HCT116 (cell line): ENCODE data around the gene DPH3. TPM values are rescaled to one million over a fixed set of nuclear protein-coding genes. Genes with fewer than 3 reads are reported as not detected.

Experiments
- ATAC-seq: fragments of 200-7000 bp; cut with Tn5 transposase; 2 replicates; pipeline ENCODE4 v1.9.1; 2020; ENCODE audit warnings: mild to moderate bottlenecking, moderate library complexity
- BruUV-seq: library from RNA; stranded (reverse); fragments of 400-500 nt; replicated peaks from 2 replicates; lab custom pipeline; 2021; lab: Mats Ljungman, UMichigan
- CTCF ChIA-PET: fragments of 300-600 bp; sonication (Branson Sonifier 250); formaldehyde crosslinking; loops from one replicate; lab custom pipeline; 2021; ENCODE audit warnings: antibody characterized with exemption; lab: Charles Lee
- POLR2A ChIA-PET: fragments of 300-600, 350-600 bp; sonication (Branson Sonifier 250); formaldehyde crosslinking; loops from one replicate; lab custom pipeline; 2021; ENCODE audit warnings: antibody characterized with exemption; lab: Charles Lee
- RAD21 ChIA-PET, 2 experiments: fragments of 300-600 bp; sonication (Branson Sonifier 250); formaldehyde crosslinking; loops; one replicate each; lab custom pipeline; 2023; ENCODE audit warnings: low total read pairs in 2 of 2; ENCODE audit not compliant: uncharacterized antibody in 2 of 2, unreplicated experiment in 2 of 2, low non-redundant PET in 1 of 2; lab: Charles Lee
- DNase-seq: peaks from one replicate; pipeline ENCODE4 v3.0.0-alpha.2; 2010; ENCODE audit warnings: low read depth, low spot score
- H2AFZ ChIP-seq: fragments of 200-600 bp; shearing (Covaris generic), sonication (generic); 2 replicates; pipeline ENCODE4 v1.6.1; 2017; ENCODE audit warnings: low read depth, mixed run types, mixed read lengths, antibody characterized with exemption, low read length; ENCODE audit not compliant: poor library complexity, severe bottlenecking
- H3K27ac ChIP-seq: 2 replicates; pipeline ENCODE4 v1.5.1; 2012; ENCODE audit warnings: low read depth, low read length
- H3K27me3 ChIP-seq: fragments of 200-600 bp; sonication (generic); 2 replicates; pipeline ENCODE4 v1.6.1; 2016; ENCODE audit warnings: mixed run types, low read length, mixed read lengths; ENCODE audit not compliant: insufficient read depth
- H3K36me3 ChIP-seq, 2 experiments: fragments of 200-500 bp in 1 of 2; fragments of 200-600 bp in 1 of 2; sonication (Bioruptor generic) in 1 of 2; sonication (generic) in 1 of 2; 2 replicates each; pipeline versions ENCODE4 v1.5.1 to v1.6.1; 2014 to 2016; ENCODE audit warnings: low read length in 2 of 2, inconsistent platforms in 1 of 2, mixed read lengths in 1 of 2, mixed run types in 1 of 2; ENCODE audit not compliant: insufficient read depth in 2 of 2, control insufficient read depth in 1 of 2
- H3K4me1 ChIP-seq, 2 experiments: fragments of 200-600 bp in 1 of 2; sonication (generic) in 1 of 2; 2 replicates each; pipeline versions ENCODE4 v1.5.1 to v1.6.1; 2012 to 2017; ENCODE audit warnings: low read length in 2 of 2, inconsistent platforms in 1 of 2, mild to moderate bottlenecking in 1 of 2, mixed read lengths in 1 of 2, mixed run types in 1 of 2, moderate library complexity in 1 of 2; ENCODE audit not compliant: insufficient read depth in 2 of 2, control insufficient read depth in 1 of 2
- H3K4me2 ChIP-seq: fragments of 200-600 bp; sonication (generic); 2 replicates; pipeline ENCODE4 v1.6.1; 2017; ENCODE audit warnings: mixed run types, low read length, mixed read lengths
- H3K4me3 ChIP-seq, 2 experiments: fragments of 200-600 bp in 1 of 2; sonication (generic) in 1 of 2; replicated peaks in 1 of 2; 2 replicates each; pipeline ENCODE4 v1.5.1; 2011 to 2016; ENCODE audit warnings: low read length in 2 of 2, control low read depth in 1 of 2, low read depth in 1 of 2, mild to moderate bottlenecking in 1 of 2, mixed read lengths in 1 of 2, mixed run types in 1 of 2
- H3K79me2 ChIP-seq: fragments of 200-600 bp; sonication (generic); 2 replicates; pipeline ENCODE4 v1.6.1; 2017; ENCODE audit warnings: mild to moderate bottlenecking, mixed run types, low read length, moderate library complexity, mixed read lengths; ENCODE audit not compliant: insufficient read depth
- H3K9ac ChIP-seq: fragments of 200-600 bp; sonication (generic); 2 replicates; pipeline ENCODE4 v1.6.1; 2016; ENCODE audit warnings: low read length, mixed read lengths
- H3K9me2 ChIP-seq: fragments of 200-600 bp; sonication (generic), shearing (Covaris generic); 2 replicates; pipeline ENCODE4 v1.6.1; 2017; ENCODE audit warnings: mixed run types, mild to moderate bottlenecking, moderate library complexity; ENCODE audit not compliant: insufficient read depth
- H3K9me3 ChIP-seq, 2 experiments: fragments of 200-500 bp in 1 of 2; fragments of 200-600 bp in 1 of 2; sonication (Bioruptor generic) in 1 of 2; sonication (generic) in 1 of 2; 2 replicates each; pipeline ENCODE4 v1.6.1; 2014 to 2017; ENCODE audit warnings: low read length in 2 of 2, mixed read lengths in 2 of 2, inconsistent platforms in 1 of 2, low read depth in 1 of 2, mild to moderate bottlenecking in 1 of 2, mixed run types in 1 of 2, moderate library complexity in 1 of 2; ENCODE audit not compliant: control insufficient read depth in 1 of 2, insufficient read depth in 1 of 2
- H4K20me1 ChIP-seq: fragments of 200-600 bp; sonication (generic), shearing (Covaris generic); 2 replicates; pipeline ENCODE4 v1.6.1; 2017; ENCODE audit warnings: mixed run types, mild to moderate bottlenecking, moderate library complexity; ENCODE audit not compliant: insufficient read depth
- CBX3 ChIP-seq: IDR thresholded peaks from 2 replicates; pipeline ENCODE4 v1.6.1; 2012; ENCODE audit warnings: low read depth
- CTCF ChIP-seq, 3 experiments: fragments of 200-600 bp in 1 of 3; sonication (generic) in 1 of 3; IDR thresholded peaks in 2 of 3; conservative IDR thresholded peaks in 1 of 3; 2 replicates each; pipeline ENCODE4 v1.5.1; 2012 to 2017; ENCODE audit warnings: low read depth in 2 of 3, low read length in 2 of 3, antibody characterized with exemption in 1 of 3, borderline replicate concordance in 1 of 3, control low read depth in 1 of 3, mild to moderate bottlenecking in 1 of 3, mixed read lengths in 1 of 3, mixed run types in 1 of 3, moderate library complexity in 1 of 3; ENCODE audit not compliant: insufficient read depth in 1 of 3
- EZH2 ChIP-seq: fragments of 200-600 bp; sonication (generic); IDR thresholded peaks from 2 replicates; pipeline ENCODE4 v1.6.1; 2017; ENCODE audit warnings: antibody characterized with exemption, mixed run types
- POLR2A ChIP-seq: IDR thresholded peaks from 2 replicates; pipeline ENCODE4 v1.7.0; 2011; ENCODE audit warnings: borderline replicate concordance; ENCODE audit not compliant: insufficient read depth, insufficient read length; ENCODE audit errors: extremely low read depth
- RAD21 ChIP-seq: IDR thresholded peaks from 2 replicates; pipeline ENCODE4 v1.6.1; 2012; ENCODE audit warnings: low read depth, mild to moderate bottlenecking
- SIN3A ChIP-seq: IDR thresholded peaks from 2 replicates; pipeline ENCODE4 v1.6.1; 2012; ENCODE audit warnings: low read depth
- YY1 ChIP-seq: IDR thresholded peaks from 2 replicates; pipeline ENCODE4 v1.6.1; 2011; ENCODE audit warnings: low read length, low read depth, moderate library complexity, mild to moderate bottlenecking; ENCODE audit not compliant: insufficient replicate concordance; ENCODE audit errors: extremely low read depth
- ZBTB33 ChIP-seq: IDR thresholded peaks from 2 replicates; pipeline ENCODE4 v1.6.1; 2011; ENCODE audit warnings: mild to moderate bottlenecking, low read length, moderate library complexity; ENCODE audit not compliant: insufficient replicate concordance; ENCODE audit errors: extremely low read depth
- ZFX ChIP-seq: fragments of 450-650 bp; IDR thresholded peaks from 2 replicates; pipeline ENCODE4 v1.6.1; 2017
- ZNF274 ChIP-seq: fragments of 200-500 bp; sonication (Bioruptor generic); IDR thresholded peaks from 2 replicates; pipeline ENCODE4 v1.6.1; 2014; ENCODE audit warnings: mild to moderate bottlenecking, low read depth, low read length, inconsistent platforms
- intact Hi-C: fragments of 100-400 bp; cut with micrococcal nuclease; formaldehyde crosslinking; loops from 2 replicates; pipeline ENCODE4 v1.10.0; 2022
- total RNA-seq: library from RNA; stranded (reverse); gene quantifications from one replicate; pipeline ENCODE4 v1.2.1, GENCODE V29; 2021; ENCODE audit not compliant: unreplicated experiment

Gene DPH3
- total RNA-seq, 1 experiment from 2014 or later: 13.8 TPM

- CTCF ChIA-PET: no interaction called here
- H3K27ac ChIP-seq: no peak overlapping the region
- H3K79me2 ChIP-seq: no peaks in the 10 kb centered on the region
- no peaks in the 10 kb centered on the region for H4K20me1 ChIP-seq
- RAD21 ChIA-PET: no interaction called here
- intact Hi-C loops: no loop called here
- DNase-seq (no peak), ATAC-seq (no peak)
- POLR2A ChIA-PET: no interaction called here
- H3K9ac ChIP-seq: no peak overlapping the region
- no peak overlapping the region for H2AFZ ChIP-seq
- H3K27me3 ChIP-seq: no peaks in the 10 kb centered on the region
- H3K9me3 ChIP-seq: no peaks in the 10 kb centered on the region
- H3K4me1 ChIP-seq: peaks cover 0 to 11% of the 10 kb centered on the region in 2 experiments; a peak in 2 of 4 replicates
- no TSS peak for BruUV-seq
- TF ChIP-seq CTCF (IDR thresholded peaks at IDR 0.05 in 2 of 3, conservative IDR thresholded peaks at IDR 0.05 in 1 of 3; ENCODE audit: borderline replicate concordance in 1 of 3, insufficient read depth in 1 of 3, low read depth in 2 of 3, low read length in 2 of 3) (no peak), ZNF274 (no peak), YY1 (no peak), EZH2 (no peak), ZFX (no peak), SIN3A (no peak), POLR2A (no peak), ZBTB33 (no peak), RAD21 (no peak), CBX3 (no peak)
- no peaks in the 10 kb centered on the region for H3K36me3 ChIP-seq
- no peak overlapping the region for H3K4me3 ChIP-seq
- H3K4me2 ChIP-seq: no peak overlapping the region
- H3K9me2 ChIP-seq: no peaks in the 10 kb centered on the region
These were observed 28.6 kb downstream of the DPH3 start for GRCh38 chr3:16236030-16236639.
